Effector memory CD8-positive, alpha-beta T cell (primary cell): ENCODE measurements around the gene IL1RN.
A peak's percentile ranks its signal among the peaks of the same experiment; 100 is the strongest.
"Not testable (repeated sequence)": the region's sequence is repeated elsewhere in the genome, so short reads cannot be mapped to it uniquely, and the experiment has no call there.

ENCODE experiments used
- ATAC-seq: fragments of 150-1000 bp; cut with Tn5 transposase; replicated peaks from 2 replicates; pipeline ENCODE4 v1.10.0; 2021; ENCODE audit warnings: mild to moderate bottlenecking, moderate library complexity
- DNase-seq, 3 experiments: peaks; one replicate each; pipeline ENCODE4 v3.0.0; 2021
- H3K27ac Mint-ChIP-seq, 2 donors: one replicate each; pipeline ENCODE4 v1.8.0; 2022; ENCODE audit warnings: mild to moderate bottlenecking in 2 of 2, mixed read lengths in 2 of 2, moderate library complexity in 2 of 2
- H3K27me3 Mint-ChIP-seq, 2 donors: one replicate each; pipeline ENCODE4 v1.8.0; 2022; ENCODE audit warnings: mixed read lengths in 2 of 2
- H3K36me3 Mint-ChIP-seq: one replicate; pipeline ENCODE4 v1.8.0; 2022; ENCODE audit warnings: mild to moderate bottlenecking, moderate library complexity, mixed read lengths; ENCODE audit not compliant: insufficient read depth
- H3K4me1 Mint-ChIP-seq, 2 donors: one replicate each; pipeline ENCODE4 v1.8.0; 2022; ENCODE audit warnings: low read depth in 2 of 2, mixed read lengths in 2 of 2
- H3K4me3 Mint-ChIP-seq, 2 donors: one replicate each; pipeline ENCODE4 v1.8.0; 2022; ENCODE audit warnings: mild to moderate bottlenecking in 2 of 2, mixed read lengths in 2 of 2, moderate library complexity in 2 of 2
- H3K9me3 Mint-ChIP-seq, 2 donors: one replicate each; pipeline ENCODE4 v1.8.0; 2022; ENCODE audit warnings: mixed read lengths in 2 of 2

Gene IL1RN

DNA sequence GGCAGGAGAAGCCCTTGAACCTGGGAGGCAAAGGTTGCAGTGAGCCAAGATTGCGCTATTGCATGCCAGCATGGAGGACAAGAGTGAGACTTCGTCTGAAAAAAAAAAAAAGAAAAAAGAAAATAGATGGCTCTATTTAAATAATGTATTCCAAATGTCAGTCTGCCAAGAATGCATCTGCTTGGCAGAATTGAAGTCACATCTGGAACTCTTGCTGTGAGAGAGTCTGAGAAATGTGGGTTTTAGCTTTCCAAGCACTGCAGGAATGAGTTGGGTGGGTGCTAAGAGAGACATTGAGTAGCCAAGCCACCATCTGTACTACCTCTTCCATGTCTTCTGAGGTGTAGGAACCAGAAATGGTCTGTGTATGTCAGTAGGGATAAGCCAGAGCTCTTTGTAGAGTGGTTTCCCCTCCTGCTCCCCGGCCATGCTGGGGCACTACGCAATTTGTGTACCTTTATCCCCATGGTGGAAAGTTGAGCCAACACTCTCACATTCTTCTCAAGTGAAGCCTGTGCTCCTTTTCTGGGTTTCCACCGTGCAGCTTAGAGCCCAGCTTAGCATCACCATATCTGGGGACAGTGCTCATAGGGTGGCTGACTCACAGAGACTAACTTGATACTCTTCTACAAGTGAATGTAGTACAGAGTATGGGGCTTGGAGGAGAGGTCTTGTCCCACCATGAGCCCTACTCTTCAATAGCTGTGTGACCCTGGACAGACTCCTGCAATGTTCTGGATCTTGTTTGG, 34.4 kb upstream of the IL1RN start:
- ATAC-seq: no peak

DNA sequence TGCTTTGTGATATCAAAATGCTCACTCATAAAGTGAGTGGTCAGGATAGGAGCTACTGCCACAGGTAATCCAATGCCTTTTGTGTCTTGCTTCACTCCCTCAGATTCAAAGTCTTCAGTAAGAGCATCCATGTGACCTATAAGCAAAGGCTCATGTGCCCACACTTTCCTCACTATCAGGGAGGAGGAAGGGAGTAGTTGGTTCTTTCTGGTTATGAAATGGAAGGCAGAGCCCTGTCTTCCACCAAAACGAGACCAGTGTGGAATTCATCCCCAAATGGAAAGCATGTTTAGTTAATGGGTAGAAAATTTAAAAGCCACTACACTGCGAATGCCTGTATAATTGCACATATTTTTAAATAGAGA, 33.8 kb upstream of the IL1RN start:
- peaks cover 9% of the 10 kb centered on the region in 2 donors for H3K4me1 Mint-ChIP-seq
- no peak for ATAC-seq

More for the DNA sequence above, 34.4 kb upstream of the IL1RN start:
- H3K27ac Mint-ChIP-seq: no peak overlapping the region
- peaks cover 4 to 6% of the 10 kb centered on the region in 2 donors for H3K4me1 Mint-ChIP-seq
- H3K4me3 Mint-ChIP-seq: no peak overlapping the region
- H3K36me3 Mint-ChIP-seq: no peaks in the 10 kb centered on the region
- no peak for DNase-seq
- H3K9me3 Mint-ChIP-seq: peaks cover 0 to 2% of the 10 kb centered on the region in 2 donors
- H3K27me3 Mint-ChIP-seq: peaks cover 7 to 9% of the 10 kb centered on the region in 2 donors

DNA sequence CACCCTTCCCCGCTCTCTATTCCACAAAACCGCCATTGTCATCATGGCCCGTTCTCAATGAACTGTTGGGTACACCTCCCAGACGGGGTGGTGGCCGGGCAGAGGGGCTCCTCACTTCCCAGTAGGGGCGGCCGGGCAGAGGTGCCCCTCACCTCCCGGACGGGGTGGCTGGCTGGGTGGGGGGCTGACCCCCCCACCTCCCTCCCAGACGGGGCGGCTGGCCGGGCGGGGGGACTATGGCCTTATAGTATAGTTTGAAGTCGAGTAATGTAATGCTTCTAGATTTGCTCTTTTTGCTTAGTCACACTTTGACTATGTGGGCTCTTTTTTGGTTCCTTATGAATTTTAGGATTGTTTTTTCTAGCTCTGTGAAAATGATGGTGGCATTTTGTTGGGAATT, 31.1 kb upstream of the IL1RN start:
- not testable (repeated sequence) for H3K36me3 Mint-ChIP-seq, H3K4me1 Mint-ChIP-seq, H3K9me3 Mint-ChIP-seq, H3K27ac Mint-ChIP-seq, ATAC-seq, H3K4me3 Mint-ChIP-seq, DNase-seq
- peaks cover 9 to 11% of the 10 kb centered on the region in 2 donors for H3K27me3 Mint-ChIP-seq

More for the DNA sequence above, 33.8 kb upstream of the IL1RN start:
- DNase-seq: no peak
- Mint-ChIP-seq H3K9me3 (peaks cover 0 to 2% of the 10 kb centered on the region in 2 donors), H3K36me3 (no peaks in the 10 kb centered on the region), H3K27me3 (peaks cover 7 to 9% of the 10 kb centered on the region in 2 donors), H3K27ac (no peak overlapping the region), H3K4me3 (no peak overlapping the region)

DNA sequence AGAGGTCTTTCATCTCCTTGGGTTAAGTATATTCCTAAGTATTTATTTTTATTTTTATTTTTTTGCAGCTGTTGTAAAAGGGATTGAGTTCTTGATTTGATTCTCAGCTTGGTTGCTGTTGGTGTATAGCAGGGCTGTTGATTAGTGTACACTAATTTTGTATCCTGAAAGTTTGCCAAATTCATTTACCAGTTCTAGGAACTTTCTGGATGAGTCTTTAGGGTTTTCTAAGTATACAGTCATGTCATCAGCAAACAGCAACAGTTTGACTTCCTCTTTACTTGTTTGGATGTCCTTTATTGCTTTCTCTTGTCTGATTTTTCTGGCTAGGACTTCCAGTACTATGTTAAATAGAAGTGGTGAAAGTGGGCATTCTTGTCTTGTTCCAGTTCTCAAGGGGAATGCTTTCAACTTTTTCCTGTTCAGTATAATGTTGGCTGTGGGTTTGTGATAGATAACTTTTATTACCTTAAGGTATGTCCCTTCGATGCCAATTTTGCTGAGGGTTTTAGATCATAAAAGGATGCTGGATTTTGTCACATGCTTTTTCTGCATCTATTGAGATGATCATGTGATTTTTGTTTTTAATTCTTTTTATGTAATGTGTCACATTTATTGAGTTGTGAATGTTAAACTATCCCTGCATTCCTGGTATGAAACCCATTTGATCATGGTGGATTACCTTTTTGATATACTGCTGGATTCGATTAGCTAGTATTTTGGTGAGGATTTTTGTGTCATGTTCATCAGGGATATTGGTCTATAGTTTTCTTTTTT, 30.4 kb upstream of the IL1RN start:
- not testable (repeated sequence) for H3K4me1 Mint-ChIP-seq, DNase-seq, H3K9me3 Mint-ChIP-seq, H3K4me3 Mint-ChIP-seq, ATAC-seq, H3K36me3 Mint-ChIP-seq
- H3K27me3 Mint-ChIP-seq: peaks cover 10 to 11% of the 10 kb centered on the region in 2 donors
- peak overlapping the region in 1 of 2 donors; percentile 44 for H3K27ac Mint-ChIP-seq

DNA sequence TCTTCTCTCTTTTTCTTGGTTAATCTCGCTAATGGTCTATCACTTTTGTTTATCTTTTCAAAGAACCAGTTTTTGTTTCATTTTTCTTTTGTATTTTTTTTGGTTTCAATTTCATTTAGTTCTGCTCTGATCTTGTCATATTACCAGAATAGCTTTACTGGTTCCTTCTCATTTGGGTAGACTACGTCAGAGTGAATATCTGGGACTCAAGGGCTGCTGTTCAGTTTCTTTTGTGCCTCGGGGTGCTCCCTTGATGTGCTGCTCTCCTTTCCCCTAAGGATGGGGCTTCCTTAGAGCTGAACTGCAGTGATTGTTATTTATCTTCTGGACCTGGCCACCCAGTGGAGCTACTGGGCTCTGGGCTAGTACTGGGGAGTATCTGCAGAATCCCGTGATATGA, 29.4 kb upstream of the IL1RN start:
- DNase-seq: no peak
- H3K27me3 Mint-ChIP-seq: peaks cover 20% of the 10 kb centered on the region in 2 donors
- peak; percentile 46 for ATAC-seq
- H3K27ac Mint-ChIP-seq: peak overlapping the region; percentile 44 to 60
- no peaks in the 10 kb centered on the region for H3K36me3 Mint-ChIP-seq
- H3K4me1 Mint-ChIP-seq: peaks cover 9% of the 10 kb centered on the region in 2 donors
- peaks cover 0 to 6% of the 10 kb centered on the region in 2 donors for H3K9me3 Mint-ChIP-seq
- H3K4me3 Mint-ChIP-seq: peak overlapping the region; percentile 48 to 72

DNA sequence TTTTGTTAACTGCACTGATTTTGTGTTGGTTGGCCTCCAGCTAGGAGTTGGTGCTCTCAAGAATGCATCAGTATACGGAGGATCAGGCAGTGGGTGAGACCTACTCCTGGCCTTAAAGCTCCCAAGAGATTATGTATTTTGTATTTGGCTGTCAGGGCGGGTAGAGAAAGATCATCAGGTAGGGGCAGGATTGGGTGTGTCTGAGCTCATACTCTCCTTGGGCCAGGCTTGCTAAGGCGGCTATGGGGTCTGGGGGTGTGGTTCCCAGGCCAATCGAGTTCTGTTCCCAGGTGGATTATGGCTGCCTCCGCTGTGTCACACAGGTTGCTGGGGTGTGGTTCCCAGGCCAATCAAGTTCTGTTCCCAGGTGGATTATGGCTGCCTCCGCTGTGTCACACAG, 28.9 kb upstream of the IL1RN start:
- H3K27ac Mint-ChIP-seq: peak overlapping the region; percentile 44 to 60
- no peaks in the 10 kb centered on the region for H3K36me3 Mint-ChIP-seq
- peaks cover 9% of the 10 kb centered on the region in 2 donors for H3K4me1 Mint-ChIP-seq
- no peak for DNase-seq
- H3K27me3 Mint-ChIP-seq: peaks cover 20% of the 10 kb centered on the region in 2 donors
- H3K4me3 Mint-ChIP-seq: peak overlapping the region; percentile 48 to 72
- no peak for ATAC-seq
- H3K9me3 Mint-ChIP-seq: peaks cover 0 to 6% of the 10 kb centered on the region in 2 donors

DNA sequence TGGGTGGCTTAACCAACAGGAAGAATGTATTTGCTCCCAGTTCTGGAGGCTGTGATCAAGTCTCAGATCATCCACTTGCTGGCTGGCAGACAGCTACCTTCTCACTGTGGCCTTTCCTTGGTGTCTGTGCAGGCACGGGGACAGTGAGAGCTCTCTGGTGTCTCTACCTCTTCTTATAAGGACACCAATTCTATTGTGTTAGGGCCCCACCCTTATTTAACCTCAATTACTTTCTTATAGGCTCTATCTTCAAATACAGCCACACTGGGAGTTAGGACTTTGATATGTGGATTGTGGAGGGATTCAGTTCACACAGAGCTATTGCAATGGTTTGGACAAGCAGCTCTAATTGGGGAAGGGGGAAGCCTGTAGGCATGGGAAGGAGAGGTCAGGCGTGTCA, 25.3 kb upstream of the IL1RN start:
- H3K36me3 Mint-ChIP-seq: no peaks in the 10 kb centered on the region
- ATAC-seq (no peak), DNase-seq (no peak)
- no peak overlapping the region for H3K4me3 Mint-ChIP-seq
- peaks cover 9% of the 10 kb centered on the region in 2 donors for H3K4me1 Mint-ChIP-seq
- H3K9me3 Mint-ChIP-seq: peaks cover 0 to 6% of the 10 kb centered on the region in 2 donors
- H3K27me3 Mint-ChIP-seq: peaks cover 17 to 20% of the 10 kb centered on the region in 2 donors
- no peak overlapping the region for H3K27ac Mint-ChIP-seq

DNA sequence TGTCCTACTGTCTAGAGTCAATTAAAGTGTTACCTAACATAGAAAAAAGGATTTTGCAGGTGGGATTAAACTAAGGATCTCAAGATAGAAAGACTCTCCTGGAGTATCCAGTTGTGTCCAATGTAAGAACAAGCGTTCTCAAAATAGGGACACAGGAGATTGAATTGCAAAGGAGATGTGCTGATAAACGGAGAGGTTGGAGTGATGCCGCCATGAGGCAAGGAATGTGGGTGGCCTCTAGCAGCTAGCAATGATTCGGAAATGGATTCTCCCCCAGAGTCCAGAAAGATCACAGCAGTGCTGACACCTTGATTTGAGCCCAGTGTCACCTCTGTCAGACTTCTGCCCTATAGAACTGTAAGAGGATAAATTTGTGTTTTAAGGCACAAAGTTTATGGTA, 24.1 kb upstream of the IL1RN start:
- no peak for DNase-seq
- Mint-ChIP-seq H3K4me3 (no peak overlapping the region), H3K36me3 (no peaks in the 10 kb centered on the region), H3K4me1 (peaks cover 1 to 2% of the 10 kb centered on the region in 2 donors), H3K9me3 (peaks cover 0 to 5% of the 10 kb centered on the region in 2 donors), H3K27me3 (peaks cover 18 to 23% of the 10 kb centered on the region in 2 donors), H3K27ac (no peak overlapping the region)
- no peak for ATAC-seq

DNA sequence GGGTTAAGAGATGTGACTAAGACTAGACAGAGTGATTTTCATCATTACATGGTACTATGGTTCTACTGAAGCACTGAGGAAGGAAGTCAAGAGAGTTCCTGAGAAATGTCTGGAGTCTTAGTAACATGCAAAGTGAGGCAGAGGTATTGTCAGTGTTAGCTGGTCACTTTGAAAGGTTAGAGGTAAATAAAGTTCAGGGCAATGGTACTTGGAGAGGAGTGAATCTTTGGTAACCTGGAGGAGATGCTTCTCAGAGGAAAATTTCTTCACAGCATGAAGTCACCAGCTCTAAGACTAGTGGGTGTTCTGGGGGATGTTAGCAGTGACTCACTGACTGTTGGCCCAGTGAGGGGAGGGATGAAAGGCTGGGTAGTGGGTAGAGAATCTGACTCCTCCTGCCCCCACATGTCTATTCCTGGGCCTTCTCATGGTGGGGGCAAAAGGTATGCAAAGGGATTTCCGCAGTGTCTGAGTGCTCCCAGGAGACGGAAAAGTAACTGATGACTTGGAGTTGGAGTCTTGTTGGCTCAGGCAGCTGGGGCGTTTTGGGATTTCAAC, 23.3 kb upstream of the IL1RN start:
- Mint-ChIP-seq H3K36me3 (no peaks in the 10 kb centered on the region), H3K4me1 (no peaks in the 10 kb centered on the region), H3K4me3 (no peak overlapping the region), H3K27me3 (peaks cover 25 to 31% of the 10 kb centered on the region in 2 donors), H3K27ac (no peak overlapping the region), H3K9me3 (peaks cover 0 to 5% of the 10 kb centered on the region in 2 donors)
- ATAC-seq: no peak
- DNase-seq: no peak

DNA sequence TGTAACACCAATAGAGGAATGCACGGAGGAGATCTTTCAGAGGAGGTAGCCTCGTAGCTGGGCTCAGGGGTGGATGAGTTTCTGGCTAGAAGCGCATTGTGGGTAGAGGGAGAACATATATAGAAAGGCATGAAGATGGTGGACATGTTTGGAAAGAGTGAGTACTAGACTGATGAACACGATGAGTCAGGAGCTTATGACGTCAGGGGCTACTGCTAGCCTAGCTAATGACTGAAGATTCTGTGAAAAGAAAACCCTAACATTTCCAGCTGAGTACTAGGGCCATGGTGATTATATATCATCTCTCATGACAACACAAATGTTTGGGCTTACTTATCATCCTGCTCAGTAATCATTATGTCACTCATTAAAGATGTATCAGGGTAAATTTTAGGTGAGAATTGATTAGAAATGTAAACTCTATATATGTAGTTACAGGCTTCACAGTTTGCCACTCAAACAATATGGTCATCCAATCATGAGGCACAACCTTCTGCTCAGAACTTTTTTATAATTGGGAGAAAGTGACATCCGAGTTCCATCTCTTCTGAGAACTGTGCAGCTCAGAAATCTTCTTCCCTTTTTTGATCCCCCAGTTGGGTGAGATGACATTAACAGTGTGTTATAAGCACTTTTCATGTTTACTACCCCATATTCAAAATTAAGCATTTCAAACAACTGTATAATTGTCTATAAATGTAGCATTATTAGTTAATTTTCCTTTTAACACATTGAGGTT, 22.2 kb upstream of the IL1RN start:
- Mint-ChIP-seq H3K27me3 (peaks cover 25 to 31% of the 10 kb centered on the region in 2 donors), H3K9me3 (peaks cover 0 to 5% of the 10 kb centered on the region in 2 donors), H3K4me1 (no peaks in the 10 kb centered on the region), H3K36me3 (no peaks in the 10 kb centered on the region), H3K4me3 (no peak overlapping the region), H3K27ac (no peak overlapping the region)
- ATAC-seq (no peak), DNase-seq (no peak)

DNA sequence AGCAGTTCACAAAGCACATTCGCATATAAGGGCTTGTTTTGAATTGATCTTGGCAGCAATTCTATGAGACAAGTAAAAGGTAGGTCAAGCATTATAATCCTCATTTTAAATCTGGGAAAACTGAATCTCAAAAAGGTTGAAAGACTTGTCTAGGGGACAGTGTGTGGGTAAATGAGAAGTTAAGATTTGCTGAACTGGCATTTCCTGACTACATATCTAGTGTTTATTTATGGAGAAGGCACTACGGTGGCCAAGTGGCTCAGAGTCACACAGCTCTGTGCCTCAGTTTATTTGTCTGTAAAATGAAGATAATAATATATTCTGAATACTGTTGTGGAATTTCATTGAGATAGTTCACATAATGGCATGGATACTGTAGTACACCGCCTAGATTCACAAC, 16.3 kb upstream of the IL1RN start:
- DNase-seq (no peak), ATAC-seq (no peak)
- Mint-ChIP-seq H3K36me3 (no peaks in the 10 kb centered on the region), H3K4me1 (peaks cover 0 to 5% of the 10 kb centered on the region in 2 donors), H3K27ac (no peak overlapping the region), H3K4me3 (no peak overlapping the region), H3K27me3 (peaks cover 11 to 12% of the 10 kb centered on the region in 2 donors), H3K9me3 (no peaks in the 10 kb centered on the region)

DNA sequence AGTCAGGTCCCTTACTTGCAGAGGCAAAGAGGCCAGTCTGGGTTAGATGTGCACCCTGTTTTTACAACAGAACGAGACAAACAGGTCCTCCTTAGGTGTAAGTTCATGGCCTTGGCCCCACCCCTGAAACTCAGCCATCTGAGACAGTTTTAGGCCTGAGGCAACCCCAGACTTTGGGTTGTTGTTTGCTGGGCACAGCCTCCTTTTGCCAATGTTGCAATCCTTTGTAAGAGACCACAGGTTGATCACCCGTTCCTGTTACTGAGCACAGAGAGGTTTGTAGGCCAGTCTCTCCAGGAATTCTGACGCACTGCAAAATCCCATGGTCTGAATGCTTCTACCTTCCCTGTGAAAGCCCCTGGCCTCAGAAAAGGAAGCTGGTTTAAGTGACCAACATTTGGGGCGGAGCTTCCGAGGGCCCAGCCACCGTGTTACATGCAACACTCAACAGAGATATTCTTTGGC, 15.5 kb upstream of the IL1RN start:
- no peak for DNase-seq
- ATAC-seq: no peak
- peaks cover 10 to 11% of the 10 kb centered on the region in 2 donors for H3K27me3 Mint-ChIP-seq
- no peak overlapping the region for H3K4me3 Mint-ChIP-seq
- H3K27ac Mint-ChIP-seq: no peak overlapping the region
- H3K36me3 Mint-ChIP-seq: no peaks in the 10 kb centered on the region
- peaks cover 0 to 8% of the 10 kb centered on the region in 2 donors for H3K4me1 Mint-ChIP-seq
- no peaks in the 10 kb centered on the region for H3K9me3 Mint-ChIP-seq

DNA sequence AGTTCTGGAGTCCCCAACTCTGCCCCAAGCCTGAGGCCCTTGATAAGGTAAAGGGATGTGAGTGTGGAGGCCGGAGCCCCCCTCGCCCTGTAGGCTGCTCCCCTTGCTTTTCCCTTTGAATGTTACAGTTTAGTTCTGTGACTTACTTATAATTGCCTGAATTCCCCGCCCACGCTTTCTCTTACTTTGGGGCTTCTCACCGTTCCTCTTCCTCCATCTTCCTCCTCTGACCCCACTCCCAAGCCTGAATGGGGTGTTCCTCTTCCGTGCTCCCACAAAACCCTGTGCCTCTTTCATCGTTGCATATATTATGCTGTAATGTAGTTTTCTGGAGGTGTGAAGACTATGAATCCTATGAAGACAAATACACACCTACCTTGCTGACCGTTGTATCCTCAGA, 15.0 kb upstream of the IL1RN start:
- DNase-seq (no peak), ATAC-seq (no peak)
- Mint-ChIP-seq H3K36me3 (no peaks in the 10 kb centered on the region), H3K27ac (no peak overlapping the region), H3K9me3 (no peaks in the 10 kb centered on the region), H3K4me3 (no peak overlapping the region), H3K4me1 (peaks cover 0 to 8% of the 10 kb centered on the region in 2 donors), H3K27me3 (peaks cover 6 to 11% of the 10 kb centered on the region in 2 donors)
